ENCODE data around the gene PLAAT5.

DNA sequence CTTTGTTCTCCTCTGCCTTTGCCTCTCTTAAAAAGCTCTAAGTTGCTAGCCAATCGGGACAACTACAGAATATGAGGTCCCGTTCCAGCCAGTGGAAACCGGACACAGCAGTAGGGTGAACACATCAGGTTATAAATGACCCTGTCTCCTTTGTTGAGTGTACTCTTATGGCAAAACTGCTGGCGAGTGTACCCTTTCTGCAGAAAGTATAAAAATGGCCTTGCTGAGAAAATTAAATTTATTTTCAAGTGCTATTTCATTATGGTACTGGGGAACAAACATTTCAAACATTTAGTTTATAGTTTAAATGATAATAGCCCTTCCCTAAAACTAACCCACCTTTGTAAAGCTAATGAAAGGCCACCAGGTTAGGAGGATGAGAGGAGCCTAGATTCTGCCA lies 8.9 kb upstream of the PLAAT5 start:
- TF ChIP-seq PATZ1 (CRISPR knock-in tag; IDR thresholded peaks at IDR 0.05; ENCODE audit: borderline replicate concordance) (no peak), ZFP3 (CRISPR knock-in tag; IDR thresholded peaks at IDR 0.05) (no peak), RARB (CRISPR knock-in tag; IDR thresholded peaks at IDR 0.05) (no peak), BACH2 (CRISPR knock-in tag; IDR thresholded peaks at IDR 0.05; ENCODE audit: borderline replicate concordance) (no peak), TOX (CRISPR knock-in tag; IDR thresholded peaks at IDR 0.05; ENCODE audit: borderline replicate concordance) (no peak), CSRNP3 (CRISPR knock-in tag; IDR thresholded peaks at IDR 0.05) (no peak), ARNTL (CRISPR knock-in tag; IDR thresholded peaks at IDR 0.05; ENCODE audit: borderline replicate concordance, low read depth) (no peak), GLIS3 (CRISPR knock-in tag; IDR thresholded peaks at IDR 0.05) (no peak), CSDC2 (CRISPR knock-in tag; IDR thresholded peaks at IDR 0.05) (no peak), OSR1 (CRISPR knock-in tag; IDR thresholded peaks at IDR 0.05) (no peak)
- TF ChIP-seq, protein P1, sequence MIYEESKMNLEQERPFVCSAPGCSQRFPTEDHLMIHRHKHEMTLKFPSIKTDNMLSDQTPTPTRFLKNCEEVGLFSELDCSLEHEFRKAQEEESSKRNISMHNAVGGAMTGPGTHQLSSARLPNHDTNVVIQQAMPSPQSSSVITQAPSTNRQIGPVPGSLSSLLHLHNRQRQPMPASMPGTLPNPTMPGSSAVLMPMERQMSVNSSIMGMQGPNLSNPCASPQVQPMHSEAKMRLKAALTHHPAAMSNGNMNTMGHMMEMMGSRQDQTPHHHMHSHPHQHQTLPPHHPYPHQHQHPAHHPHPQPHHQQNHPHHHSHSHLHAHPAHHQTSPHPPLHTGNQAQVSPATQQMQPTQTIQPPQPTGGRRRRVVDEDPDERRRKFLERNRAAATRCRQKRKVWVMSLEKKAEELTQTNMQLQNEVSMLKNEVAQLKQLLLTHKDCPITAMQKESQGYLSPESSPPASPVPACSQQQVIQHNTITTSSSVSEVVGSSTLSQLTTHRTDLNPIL (CRISPR knock-in tag; IDR thresholded peaks at IDR 0.05; ENCODE audit: low read depth) = no peak

Data from SK-N-SH treated with all-trans-retinoic acid at 6 μM for 48 hours (cell line).